ENCODE measurements around the gene LKAAEAR1.

DNA sequence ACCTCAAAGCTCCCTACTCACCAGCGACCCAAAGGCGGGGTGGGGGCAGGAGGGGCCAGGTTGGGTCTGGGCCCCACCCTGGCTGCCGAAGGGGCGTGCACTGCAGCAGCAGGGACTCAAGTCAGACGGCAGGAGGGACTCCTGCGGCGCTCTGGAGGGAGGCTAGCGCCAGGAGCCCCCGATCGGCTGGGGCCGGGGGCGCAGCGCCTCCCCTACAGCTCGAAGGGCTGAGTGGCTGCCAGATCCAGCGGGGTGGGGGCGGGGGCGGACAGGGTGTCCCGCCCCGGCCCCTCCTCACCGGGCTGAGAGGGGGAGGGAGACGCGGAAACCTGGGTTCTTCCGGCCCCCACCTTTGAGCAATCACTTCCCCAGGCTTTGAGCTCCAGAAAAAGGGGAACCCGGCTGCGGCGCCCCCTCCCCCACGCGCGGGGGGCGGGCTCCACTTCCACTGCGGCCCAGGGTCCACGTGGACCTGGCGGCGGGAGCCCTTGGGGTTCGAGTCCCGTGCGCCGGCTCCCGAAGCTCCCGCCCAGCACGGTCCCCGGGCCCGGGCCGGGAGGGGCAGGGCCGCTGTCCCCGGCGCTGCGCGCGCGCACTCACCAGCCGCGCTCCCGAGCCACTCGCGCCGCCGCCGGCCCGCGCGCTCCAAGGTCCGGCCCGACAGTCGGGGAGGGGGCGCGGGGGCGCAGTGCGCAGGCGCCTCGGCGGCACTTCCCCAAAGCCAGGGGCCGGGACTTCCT, 4.8 kb downstream of the LKAAEAR1 start, which contains the start of gene RGS19:
- TF ChIP-seq POLR2A (IDR thresholded peaks at IDR 0.05) = no peak
- TF ChIP-seq, protein P1, sequence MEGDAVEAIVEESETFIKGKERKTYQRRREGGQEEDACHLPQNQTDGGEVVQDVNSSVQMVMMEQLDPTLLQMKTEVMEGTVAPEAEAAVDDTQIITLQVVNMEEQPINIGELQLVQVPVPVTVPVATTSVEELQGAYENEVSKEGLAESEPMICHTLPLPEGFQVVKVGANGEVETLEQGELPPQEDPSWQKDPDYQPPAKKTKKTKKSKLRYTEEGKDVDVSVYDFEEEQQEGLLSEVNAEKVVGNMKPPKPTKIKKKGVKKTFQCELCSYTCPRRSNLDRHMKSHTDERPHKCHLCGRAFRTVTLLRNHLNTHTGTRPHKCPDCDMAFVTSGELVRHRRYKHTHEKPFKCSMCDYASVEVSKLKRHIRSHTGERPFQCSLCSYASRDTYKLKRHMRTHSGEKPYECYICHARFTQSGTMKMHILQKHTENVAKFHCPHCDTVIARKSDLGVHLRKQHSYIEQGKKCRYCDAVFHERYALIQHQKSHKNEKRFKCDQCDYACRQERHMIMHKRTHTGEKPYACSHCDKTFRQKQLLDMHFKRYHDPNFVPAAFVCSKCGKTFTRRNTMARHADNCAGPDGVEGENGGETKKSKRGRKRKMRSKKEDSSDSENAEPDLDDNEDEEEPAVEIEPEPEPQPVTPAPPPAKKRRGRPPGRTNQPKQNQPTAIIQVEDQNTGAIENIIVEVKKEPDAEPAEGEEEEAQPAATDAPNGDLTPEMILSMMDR (IDR thresholded peaks at IDR 0.05) = no peak

Measured in Peyer's patch (tissue), 4 donors.